Skin epidermis (tissue), 12 donors: ENCODE measurements around the gene FXYD2.

ENCODE experiments used
- H3K27ac ChIP-seq, 21 experiments: fragments of 200-600 bp; sonication (generic) in 11 of 21; one replicate each; pipeline ENCODE4 v1.5.0; 2020; ENCODE audit warnings: mild to moderate bottlenecking in 3 of 21, inconsistent platforms in 2 of 21, moderate library complexity in 2 of 21
- H3K4me3 ChIP-seq, 7 experiments: fragments of 200-600 bp; sonication (generic) in 2 of 7; one replicate each; pipeline ENCODE4 v1.5.0; 2020; ENCODE audit warnings: inconsistent platforms in 2 of 7, mild to moderate bottlenecking in 2 of 7, moderate library complexity in 1 of 7

FXYD2 gene

GRCh38 chr11:117837070-117837776 lies 12.7 kb upstream of the FXYD2 start:
- Histone ChIP-seq H3K4me3 (no peak overlapping the region), H3K27ac (no peak overlapping the region)

DNA sequence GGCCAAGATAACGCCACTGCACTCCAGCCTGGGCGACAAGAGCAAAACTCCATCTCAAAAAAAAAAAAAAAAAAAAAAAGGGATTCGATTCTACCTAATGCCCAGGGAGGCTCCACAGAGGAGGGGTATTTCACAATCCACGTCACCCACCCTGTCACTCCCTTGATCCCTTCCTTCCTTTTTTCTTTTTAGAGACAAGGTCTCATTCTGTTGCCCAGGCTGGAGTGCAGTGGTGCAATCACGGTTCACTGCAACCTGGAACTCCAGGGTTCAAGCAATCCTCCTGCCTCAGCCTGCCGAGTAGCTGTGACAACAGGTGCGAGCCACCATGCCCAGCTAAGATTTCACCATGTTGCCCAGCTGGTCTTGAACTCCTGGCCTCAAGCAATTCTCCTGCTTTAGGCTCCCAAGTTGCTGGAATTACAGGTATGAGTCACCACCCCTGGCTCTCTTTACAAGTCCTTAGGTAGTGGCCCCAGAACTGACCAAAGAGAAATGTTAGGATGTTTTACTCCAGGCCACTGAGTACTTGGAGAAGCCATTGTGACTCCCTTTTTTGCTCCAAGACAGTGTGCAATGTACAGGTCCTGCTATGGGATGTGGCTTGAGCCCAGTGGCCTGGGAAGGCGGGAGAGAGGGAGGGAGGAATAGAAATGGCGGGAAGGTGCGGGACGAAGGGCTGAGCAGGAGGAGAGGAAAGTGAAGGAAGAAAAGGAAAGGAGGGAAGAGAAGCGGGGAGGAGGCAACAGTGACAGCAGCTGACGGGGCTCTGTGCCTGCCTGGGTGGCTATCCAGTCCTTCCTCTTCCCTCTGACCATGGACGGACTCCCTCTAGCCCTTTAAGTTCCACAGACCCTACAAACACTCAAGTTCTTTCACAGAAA lies 11.8 kb upstream of the FXYD2 start:
- H3K27ac ChIP-seq = no peak overlapping the region
- H3K4me3 ChIP-seq = no peak overlapping the region

GRCh38 chr11:117835576-117835975 lies 11.0 kb upstream of the FXYD2 start:
- H3K4me3 ChIP-seq = no peak overlapping the region
- no peak overlapping the region for H3K27ac ChIP-seq

DNA sequence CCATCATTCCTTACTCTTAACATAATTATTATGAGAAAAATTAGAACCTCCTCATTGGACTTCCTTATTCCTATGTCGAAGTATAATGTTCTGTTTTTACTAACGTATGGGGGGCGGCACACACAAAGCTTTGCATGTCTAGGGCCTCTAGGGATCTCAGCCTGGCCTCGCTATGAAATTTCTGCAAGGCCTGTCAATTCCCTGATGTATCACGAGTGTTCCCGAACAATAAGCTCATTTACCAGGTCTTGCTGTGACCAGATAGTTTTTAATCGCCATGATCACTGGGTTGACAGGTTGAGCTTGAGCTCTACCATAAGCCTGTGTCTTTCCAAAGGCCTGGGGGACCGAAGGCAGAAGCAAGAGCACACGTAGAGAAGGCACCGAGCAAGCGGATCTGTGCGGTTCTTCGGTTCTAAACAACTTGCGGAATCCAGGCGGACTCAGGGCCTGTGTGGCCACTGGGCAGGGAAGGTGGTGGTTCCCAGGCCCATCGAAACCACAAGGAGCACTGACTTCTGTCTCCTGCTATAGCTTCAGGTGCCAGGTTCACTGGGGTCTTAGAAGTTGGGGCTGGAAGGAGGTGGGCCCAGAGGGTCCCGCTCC lies 10.4 kb upstream of the FXYD2 start:
- no peak overlapping the region for H3K4me3 ChIP-seq
- no peak overlapping the region for H3K27ac ChIP-seq

DNA sequence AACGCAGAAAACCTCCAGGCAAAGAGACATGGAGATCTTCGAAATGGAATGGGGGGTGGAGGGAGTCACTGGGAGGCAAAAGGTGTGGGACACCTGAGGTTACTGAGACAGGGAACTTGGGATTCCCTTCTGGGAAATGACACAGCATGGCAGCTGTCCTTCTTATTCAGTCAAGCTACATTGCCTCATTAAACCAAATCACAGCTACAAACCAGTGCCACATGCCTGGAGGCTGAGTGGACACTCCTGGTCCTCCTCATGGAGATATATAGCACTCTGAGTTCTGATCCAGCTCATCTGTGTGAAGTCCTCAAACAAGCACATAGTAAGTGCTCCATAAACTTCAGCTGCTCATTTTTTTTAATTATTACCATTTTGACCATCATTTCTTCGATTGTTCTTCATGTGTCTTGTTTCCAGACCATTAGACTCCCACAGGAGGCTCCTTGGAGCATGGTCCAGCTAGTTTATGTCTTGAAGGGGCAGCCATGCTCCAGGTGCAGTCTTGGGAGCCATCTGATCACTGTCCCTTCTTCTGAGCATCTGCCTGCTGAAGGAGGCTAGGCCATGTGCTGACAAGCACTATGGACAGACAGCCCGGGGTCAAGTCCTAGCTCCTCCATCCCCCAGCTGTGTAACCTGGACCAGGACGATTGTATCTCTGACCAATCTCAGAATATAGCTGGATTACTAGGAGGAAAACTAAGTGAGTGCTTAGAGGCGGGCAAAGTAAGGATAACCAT lies 9.7 kb upstream of the FXYD2 start:
- H3K27ac ChIP-seq = no peak overlapping the region

GRCh38 chr11:117833401-117833891 lies 8.9 kb upstream of the FXYD2 start:
- Histone ChIP-seq H3K27ac (no peak overlapping the region), H3K4me3 (no peak overlapping the region)

More for the DNA sequence above, 9.7 kb upstream of the FXYD2 start:
- H3K4me3 ChIP-seq = no peak overlapping the region

DNA sequence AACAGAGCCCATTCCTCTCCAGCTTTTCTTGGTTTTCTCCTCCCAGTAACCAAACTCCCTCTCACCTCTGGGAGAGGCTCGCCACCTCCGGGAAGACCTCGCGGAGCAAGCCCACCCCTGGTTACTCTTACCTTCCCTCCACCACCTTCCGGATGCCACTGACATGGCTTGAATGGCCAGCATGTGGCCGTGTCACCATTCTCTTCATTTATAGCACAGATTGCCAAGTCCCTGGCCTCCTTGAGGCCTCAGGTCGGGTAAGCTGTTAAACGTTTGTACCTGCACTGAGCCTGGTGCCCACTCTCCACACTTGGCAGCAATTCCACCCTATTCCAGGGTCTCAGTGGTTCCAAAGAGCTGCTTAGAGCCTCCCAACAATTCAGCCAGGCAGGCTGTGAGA lies 8.0 kb upstream of the FXYD2 start:
- Histone ChIP-seq H3K27ac (no peak overlapping the region), H3K4me3 (no peak overlapping the region)

DNA sequence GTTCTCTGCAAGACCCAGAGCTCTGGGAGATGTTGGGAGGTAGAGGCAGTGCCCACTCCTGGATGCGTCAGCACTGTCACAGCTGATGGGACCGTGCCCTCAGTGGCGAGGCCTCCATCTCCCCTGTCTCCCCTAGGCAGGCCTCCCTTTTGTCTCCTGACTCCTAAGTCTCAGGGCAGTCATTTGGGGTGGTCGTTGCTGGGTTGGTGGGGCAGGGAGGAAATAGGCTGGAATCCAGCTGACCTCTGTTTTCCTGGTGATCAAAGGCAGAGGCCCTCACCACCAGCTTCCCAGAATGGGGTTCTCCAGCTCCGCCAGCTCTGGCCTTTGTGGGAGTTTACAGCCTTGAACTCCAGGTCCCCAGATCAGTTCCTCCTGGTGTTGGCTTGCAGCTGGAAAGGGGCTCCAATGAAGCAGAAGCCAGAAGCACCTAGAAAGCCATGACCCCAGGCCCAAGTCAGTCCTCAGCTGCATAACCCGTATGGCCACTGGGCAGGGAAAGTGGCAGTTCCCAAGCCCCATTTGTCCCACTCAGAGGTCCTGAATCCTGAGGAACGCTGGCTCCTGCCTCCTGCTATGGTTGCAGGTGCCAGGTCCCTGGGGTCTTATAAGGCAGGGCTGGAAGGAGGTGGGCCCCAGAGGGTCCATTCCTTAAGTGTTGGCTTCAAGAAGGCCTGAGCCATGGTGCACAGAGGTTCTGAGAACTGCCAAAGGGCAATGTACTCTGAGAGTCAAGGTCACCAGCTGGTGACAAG lies 7.3 kb upstream of the FXYD2 start:
- Histone ChIP-seq H3K27ac (no peak overlapping the region), H3K4me3 (no peak overlapping the region)

- peak overlapping the region in 1 of 21 experiments; percentile 18 for H3K27ac ChIP-seq
Measured at GRCh38 chr11:117830674-117831351, 6.3 kb upstream of the FXYD2 start.

DNA sequence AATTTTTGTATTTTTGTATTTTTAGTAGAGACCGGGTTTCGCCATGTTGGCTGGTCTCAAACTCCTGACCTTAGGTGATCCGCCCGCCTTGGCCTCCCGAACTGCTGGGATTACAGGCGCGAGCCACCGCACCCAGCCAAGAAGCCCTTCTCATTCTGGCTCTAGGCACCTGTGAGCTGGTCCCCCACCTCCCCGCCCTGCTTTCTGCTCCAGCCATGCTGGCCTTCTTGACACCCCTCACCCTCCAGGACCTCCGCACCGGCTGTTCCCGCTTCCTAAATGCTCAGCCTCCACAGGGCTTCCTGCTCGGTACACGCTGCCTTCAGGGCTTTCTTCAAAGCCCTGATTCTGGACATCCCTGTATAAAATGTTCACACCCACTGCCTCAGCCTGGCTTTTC lies 5.5 kb upstream of the FXYD2 start:
- Histone ChIP-seq H3K4me3 (no peak overlapping the region), H3K27ac (no peak overlapping the region)

More at GRCh38 chr11:117830674-117831351, 6.3 kb upstream of the FXYD2 start:
- no peak overlapping the region for H3K4me3 ChIP-seq

DNA sequence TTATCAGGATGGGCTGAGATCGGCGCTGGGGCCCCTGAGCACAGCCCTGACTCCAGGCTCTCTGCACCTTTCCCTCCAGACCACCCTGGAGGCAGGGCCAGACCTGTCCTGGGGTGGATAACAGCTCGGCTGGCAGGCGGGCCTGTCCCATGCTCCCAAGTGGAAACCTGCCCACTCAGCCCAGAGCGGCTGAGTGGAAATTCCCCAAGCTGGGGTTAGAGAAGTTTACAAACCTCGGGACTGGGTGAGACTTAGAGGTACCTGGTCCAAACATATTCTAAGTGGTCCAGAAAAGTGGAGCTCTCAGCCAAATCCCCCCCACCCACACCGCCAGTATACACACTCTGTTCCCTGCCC lies 4.8 kb upstream of the FXYD2 start:
- Histone ChIP-seq H3K4me3 (no peak overlapping the region), H3K27ac (peak overlapping the region in 13 of 21 experiments; percentile 7 to 80 (median 36))

- H3K4me3 ChIP-seq = no peak overlapping the region
- H3K27ac ChIP-seq = peak overlapping the region in 15 of 21 experiments; percentile 7 to 80 (median 35)
Measured at GRCh38 chr11:117828611-117829368, 4.2 kb upstream of the FXYD2 start.

GRCh38 chr11:117827521-117828511 lies 3.3 kb upstream of the FXYD2 start:
- Histone ChIP-seq H3K4me3 (no peak overlapping the region), H3K27ac (peak overlapping the region in 6 of 21 experiments; percentile 10 to 80 (median 39))

DNA sequence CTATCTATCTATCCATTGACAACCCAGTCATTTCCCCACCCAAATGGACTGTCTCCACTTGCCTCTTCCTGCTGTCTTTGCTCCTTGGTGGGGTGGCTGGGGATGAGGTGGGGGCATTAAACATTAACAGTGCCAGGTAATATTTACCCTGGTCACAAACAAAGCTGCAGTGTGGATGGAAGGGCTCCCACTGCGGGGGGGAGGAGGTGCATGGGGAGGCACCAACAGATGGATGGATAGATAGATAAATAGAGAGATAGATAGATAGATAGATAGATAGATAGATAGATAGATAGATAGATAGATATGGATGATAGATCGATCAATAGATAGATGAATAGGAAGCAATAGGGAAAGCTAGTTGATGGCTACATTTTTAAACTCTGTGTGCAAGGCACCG lies 2.3 kb upstream of the FXYD2 start:
- Histone ChIP-seq H3K4me3 (no peak overlapping the region), H3K27ac (no peak overlapping the region)

- H3K4me3 ChIP-seq = no peak overlapping the region
- no peak overlapping the region for H3K27ac ChIP-seq
Measured at GRCh38 chr11:117826190-117826570, 1.6 kb upstream of the FXYD2 start.

GRCh38 chr11:117825538-117826189 lies 1.1 kb upstream of the FXYD2 start:
- peak overlapping the region in 1 of 21 experiments; percentile 64 for H3K27ac ChIP-seq
- no peak overlapping the region for H3K4me3 ChIP-seq
